Omental fat pad (tissue), 4 donors: ENCODE data around the gene NPIPB4. TPM values are rescaled to one million over a fixed set of nuclear protein-coding genes. Genes with fewer than 3 reads are reported as not detected.
"Not testable (repeated sequence)": the region's sequence is repeated elsewhere in the genome, so short reads cannot be mapped to it uniquely, and the experiment has no call there.

ENCODE experiments used
- ATAC-seq: fragments of 150-250 bp; one replicate; pipeline ENCODE4 v1.9.1; 2016; ENCODE audit warnings: mild to moderate bottlenecking, moderate library complexity; ENCODE audit not compliant: low FRiP score
- DNase-seq: peaks from one replicate; pipeline ENCODE4 v3.0.0-alpha.2; 2019; ENCODE audit warnings: low spot score
- total RNA-seq, 4 donors: library from RNA; depleted of rRNA; stranded (reverse); fragments of >200 nt; gene quantifications; one replicate each; pipeline ENCODE4 v1.1.0, GENCODE V29; 2016

Gene NPIPB4
- total RNA-seq: 100 to 1,000 TPM in 2 of 4 donors, 10 to 100 TPM in 2; 34.9 to 195 (median 94.1) TPM

GRCh38 chr16:21857656-21858055 is at the start of gene NPIPB4:
TSS of gene NPIPB4 (minus strand) at chr16:21857756. CDS start at chr16:21857378, 378 bp downstream.
- not testable (repeated sequence) for ATAC-seq, DNase-seq

GRCh38 chr16:21898998-21899397 is 41.4 kb upstream of the NPIPB4 start:
- ATAC-seq, DNase-seq: not testable (repeated sequence)

GRCh38 chr16:21881988-21882387 is 24.4 kb upstream of the NPIPB4 start:
- DNase-seq, ATAC-seq: not testable (repeated sequence)

GRCh38 chr16:21837186-21837585 is 20.4 kb downstream of the NPIPB4 start:
- ATAC-seq, DNase-seq: not testable (repeated sequence)

- DNase-seq, ATAC-seq: not testable (repeated sequence)
Observed at GRCh38 chr16:21836334-21836733, 21.2 kb downstream of the NPIPB4 start.

- not testable (repeated sequence) for ATAC-seq, DNase-seq
Observed at GRCh38 chr16:21835747-21836146, 21.8 kb downstream of the NPIPB4 start.

- not testable (repeated sequence) for ATAC-seq, DNase-seq
Observed at GRCh38 chr16:21834211-21834610, 23.3 kb downstream of the NPIPB4 start.

GRCh38 chr16:21829929-21830328 is 27.6 kb downstream of the NPIPB4 start:
- DNase-seq, ATAC-seq: not testable (repeated sequence)

- not testable (repeated sequence) for ATAC-seq, DNase-seq
Observed at GRCh38 chr16:21826067-21826706, 31.4 kb downstream of the NPIPB4 start.

GRCh38 chr16:21825526-21825925 is 32.0 kb downstream of the NPIPB4 start:
- ATAC-seq, DNase-seq: not testable (repeated sequence)

GRCh38 chr16:21823258-21823657 is 34.3 kb downstream of the NPIPB4 start:
- ATAC-seq: not testable (repeated sequence)

GRCh38 chr16:21820908-21821465 is 36.6 kb downstream of the NPIPB4 start:
- DNase-seq: not testable (repeated sequence)

More at GRCh38 chr16:21823258-21823657, 34.3 kb downstream of the NPIPB4 start:
- not testable (repeated sequence) for DNase-seq

GRCh38 chr16:21820028-21820907 is 37.3 kb downstream of the NPIPB4 start:
- DNase-seq: peak; percentile 25
- peak; percentile 95 for ATAC-seq

More at GRCh38 chr16:21820908-21821465, 36.6 kb downstream of the NPIPB4 start:
- ATAC-seq: not testable (repeated sequence)

- DNase-seq: not testable (repeated sequence)
Observed at GRCh38 chr16:21819617-21820016, 37.9 kb downstream of the NPIPB4 start.

GRCh38 chr16:21817012-21817411 is 40.5 kb downstream of the NPIPB4 start:
- not testable (repeated sequence) for ATAC-seq, DNase-seq

More at GRCh38 chr16:21819617-21820016, 37.9 kb downstream of the NPIPB4 start:
- not testable (repeated sequence) for ATAC-seq

- DNase-seq, ATAC-seq: not testable (repeated sequence)
Observed at GRCh38 chr16:21815694-21816093, 41.9 kb downstream of the NPIPB4 start.

GRCh38 chr16:21802375-21802663 is 55.2 kb downstream of the NPIPB4 start:
- DNase-seq, ATAC-seq: not testable (repeated sequence)

- not testable (repeated sequence) for DNase-seq
- ATAC-seq: peak; percentile 67
Observed at GRCh38 chr16:21801538-21802374, 55.8 kb downstream of the NPIPB4 start.

- not testable (repeated sequence) for ATAC-seq, DNase-seq
Observed at GRCh38 chr16:21798601-21799000, 59.0 kb downstream of the NPIPB4 start.
